H1 (cell line): Measurements from ENCODE around the gene TAF10.

Source experiments
- PHF8 ChIP-seq: fragments of 200-600 bp; sonication (generic); conservative IDR thresholded peaks from 2 replicates; pipeline ENCODE4 v1.7.1; 2012; ENCODE audit warnings: low read depth, mild to moderate bottlenecking, inconsistent platforms, low read length, moderate library complexity
- POLR2A ChIP-seq, 2 experiments: IDR thresholded peaks; 1 replicate in 1 of 2; 2 replicates in 1 of 2; pipeline ENCODE4 v1.6.1; 2011; ENCODE audit warnings: low read depth in 2 of 2, low read length in 2 of 2, mild to moderate bottlenecking in 2 of 2; ENCODE audit errors: control extremely low read depth in 1 of 2
- TF ChIP-seq, protein P1 (sequence below): IDR thresholded peaks from 2 replicates; pipeline ENCODE4 v1.6.1; 2012; ENCODE audit warnings: low read length, inconsistent platforms

DNA sequence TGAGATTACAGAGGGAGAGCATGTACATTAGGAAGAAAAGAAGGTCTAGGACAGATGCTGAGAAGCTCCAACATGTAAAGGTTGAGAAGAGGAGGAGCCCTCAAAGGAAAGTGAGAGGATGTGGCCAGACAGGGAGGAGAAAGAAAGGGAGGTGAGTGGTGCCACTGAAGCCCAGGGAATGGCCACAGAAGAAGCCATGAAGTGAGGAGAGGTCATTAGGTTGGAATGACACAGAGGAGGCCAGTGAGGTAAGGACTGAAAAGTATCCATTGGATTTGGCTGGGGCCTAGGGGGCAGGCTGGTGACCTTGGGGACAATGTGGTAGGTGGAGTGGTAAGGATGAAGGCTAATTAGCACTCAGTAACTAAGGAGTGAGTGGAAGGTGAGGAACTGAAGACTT lies 46.6 kb upstream of the TAF10 start:
- TF ChIP-seq PHF8: no peak
- TF ChIP-seq, protein P1, sequence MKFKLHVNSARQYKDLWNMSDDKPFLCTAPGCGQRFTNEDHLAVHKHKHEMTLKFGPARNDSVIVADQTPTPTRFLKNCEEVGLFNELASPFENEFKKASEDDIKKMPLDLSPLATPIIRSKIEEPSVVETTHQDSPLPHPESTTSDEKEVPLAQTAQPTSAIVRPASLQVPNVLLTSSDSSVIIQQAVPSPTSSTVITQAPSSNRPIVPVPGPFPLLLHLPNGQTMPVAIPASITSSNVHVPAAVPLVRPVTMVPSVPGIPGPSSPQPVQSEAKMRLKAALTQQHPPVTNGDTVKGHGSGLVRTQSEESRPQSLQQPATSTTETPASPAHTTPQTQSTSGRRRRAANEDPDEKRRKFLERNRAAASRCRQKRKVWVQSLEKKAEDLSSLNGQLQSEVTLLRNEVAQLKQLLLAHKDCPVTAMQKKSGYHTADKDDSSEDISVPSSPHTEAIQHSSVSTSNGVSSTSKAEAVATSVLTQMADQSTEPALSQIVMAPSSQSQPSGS: no peak
- no peak for TF ChIP-seq POLR2A (IDR thresholded peaks at IDR 0.05; ENCODE audit: control extremely low read depth in 1 of 2, low read depth in 2 of 2, low read length in 2 of 2)
